KMS-11 (cell line): ENCODE results near the gene KLHL29.

Source experiments
- H2AFZ ChIP-seq: fragments of 200-600 bp; sonication (generic); 2 replicates; pipeline ENCODE4 v1.6.1; 2016; ENCODE audit warnings: antibody characterized with exemption, mixed run types, low read depth
- H3K27ac ChIP-seq: fragments of 200-600 bp; sonication (generic); 2 replicates; pipeline ENCODE4 v1.6.1; 2016; ENCODE audit warnings: mild to moderate bottlenecking, mixed run types
- H3K27me3 ChIP-seq: fragments of 200-600 bp; sonication (generic); 2 replicates; pipeline ENCODE4 v1.6.1; 2017; ENCODE audit warnings: mild to moderate bottlenecking, low read depth, mixed run types, moderate library complexity; ENCODE audit not compliant: insufficient read depth
- H3K36me3 ChIP-seq: fragments of 200-600 bp; sonication (generic); 2 replicates; pipeline ENCODE4 v1.6.1; 2017; ENCODE audit warnings: mild to moderate bottlenecking, mixed run types; ENCODE audit not compliant: insufficient read depth
- H3K4me1 ChIP-seq: fragments of 200-600 bp; sonication (generic); 2 replicates; pipeline ENCODE4 v1.6.1; 2016; ENCODE audit warnings: mild to moderate bottlenecking, low read depth, mixed run types; ENCODE audit not compliant: poor library complexity, severe bottlenecking
- H3K4me2 ChIP-seq: fragments of 200-600 bp; sonication (generic); 2 replicates; pipeline ENCODE4 v1.7.0; 2016; ENCODE audit warnings: mild to moderate bottlenecking, mixed run types
- H3K4me3 ChIP-seq: fragments of 200-600 bp; sonication (generic); IDR thresholded peaks from 2 replicates; pipeline ENCODE4 v1.6.1; 2017; ENCODE audit warnings: low read depth, low read length, mixed read lengths; ENCODE audit not compliant: insufficient read depth
- H3K79me2 ChIP-seq: fragments of 200-600 bp; sonication (generic); 2 replicates; pipeline ENCODE4 v1.6.1; 2016; ENCODE audit warnings: low read depth, mixed run types; ENCODE audit not compliant: insufficient read depth
- H3K9ac ChIP-seq: fragments of 200-600 bp; sonication (generic); 2 replicates; pipeline ENCODE4 v1.6.1; 2016; ENCODE audit warnings: mild to moderate bottlenecking, mixed run types
- H4K20me1 ChIP-seq: fragments of 200-600 bp; sonication (generic); 2 replicates; pipeline ENCODE4 v1.6.1; 2016; ENCODE audit warnings: mild to moderate bottlenecking, mixed run types; ENCODE audit not compliant: insufficient read depth
- TF ChIP-seq, protein P1 (sequence below): fragments of 200-600 bp; sonication (generic); conservative IDR thresholded peaks from 2 replicates; pipeline ENCODE4 v1.6.1; 2017; ENCODE audit warnings: low read depth, mild to moderate bottlenecking, antibody characterized with exemption, low read length, moderate library complexity, mixed read lengths

Gene KLHL29

DNA sequence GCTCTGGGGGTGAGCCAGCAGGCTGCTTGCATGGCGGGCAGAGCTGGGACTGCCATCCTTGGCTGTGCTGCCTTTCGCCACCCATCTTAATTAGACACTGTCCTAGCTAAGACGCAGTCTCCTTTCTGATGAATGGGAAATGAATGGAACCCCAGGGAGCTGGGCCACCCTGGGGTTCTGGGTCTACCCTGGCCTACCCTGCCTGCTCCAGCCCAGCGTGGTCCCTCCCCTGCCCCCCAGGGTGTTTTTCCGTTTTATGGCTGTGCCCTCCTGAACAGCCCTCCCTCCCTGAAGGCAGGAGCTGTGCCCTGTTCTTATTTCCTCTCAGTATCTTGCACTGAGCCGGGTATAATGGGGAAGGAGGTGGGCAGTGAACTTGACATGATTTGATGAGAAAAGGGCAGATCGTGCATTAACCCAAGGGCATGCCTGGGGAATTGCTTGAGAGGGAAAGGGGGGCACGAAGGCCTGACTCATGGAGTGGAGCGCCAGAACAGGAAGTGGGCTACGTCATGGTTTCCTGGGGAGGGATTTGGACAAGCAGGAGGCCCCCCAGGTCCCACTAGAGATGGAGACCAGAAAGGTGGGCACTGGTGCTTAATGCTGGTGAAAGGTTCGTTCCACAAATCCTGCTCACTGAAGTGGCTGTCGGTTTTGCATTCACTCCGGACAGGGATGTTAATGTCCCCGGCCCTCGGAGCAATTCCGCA lies 165.0 kb downstream of the KLHL29 start:
- Histone ChIP-seq H4K20me1 (no peaks in the 10 kb centered on the region), H3K4me2 (no peak overlapping the region), H3K36me3 (no peaks in the 10 kb centered on the region), H2AFZ (no peak overlapping the region), H3K4me1 (no peaks in the 10 kb centered on the region), H3K79me2 (no peaks in the 10 kb centered on the region), H3K27ac (no peak overlapping the region), H3K27me3 (no peaks in the 10 kb centered on the region), H3K4me3 (no peak overlapping the region), H3K9ac (no peak overlapping the region)
- TF ChIP-seq, protein P1, sequence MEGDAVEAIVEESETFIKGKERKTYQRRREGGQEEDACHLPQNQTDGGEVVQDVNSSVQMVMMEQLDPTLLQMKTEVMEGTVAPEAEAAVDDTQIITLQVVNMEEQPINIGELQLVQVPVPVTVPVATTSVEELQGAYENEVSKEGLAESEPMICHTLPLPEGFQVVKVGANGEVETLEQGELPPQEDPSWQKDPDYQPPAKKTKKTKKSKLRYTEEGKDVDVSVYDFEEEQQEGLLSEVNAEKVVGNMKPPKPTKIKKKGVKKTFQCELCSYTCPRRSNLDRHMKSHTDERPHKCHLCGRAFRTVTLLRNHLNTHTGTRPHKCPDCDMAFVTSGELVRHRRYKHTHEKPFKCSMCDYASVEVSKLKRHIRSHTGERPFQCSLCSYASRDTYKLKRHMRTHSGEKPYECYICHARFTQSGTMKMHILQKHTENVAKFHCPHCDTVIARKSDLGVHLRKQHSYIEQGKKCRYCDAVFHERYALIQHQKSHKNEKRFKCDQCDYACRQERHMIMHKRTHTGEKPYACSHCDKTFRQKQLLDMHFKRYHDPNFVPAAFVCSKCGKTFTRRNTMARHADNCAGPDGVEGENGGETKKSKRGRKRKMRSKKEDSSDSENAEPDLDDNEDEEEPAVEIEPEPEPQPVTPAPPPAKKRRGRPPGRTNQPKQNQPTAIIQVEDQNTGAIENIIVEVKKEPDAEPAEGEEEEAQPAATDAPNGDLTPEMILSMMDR, result no peak

DNA sequence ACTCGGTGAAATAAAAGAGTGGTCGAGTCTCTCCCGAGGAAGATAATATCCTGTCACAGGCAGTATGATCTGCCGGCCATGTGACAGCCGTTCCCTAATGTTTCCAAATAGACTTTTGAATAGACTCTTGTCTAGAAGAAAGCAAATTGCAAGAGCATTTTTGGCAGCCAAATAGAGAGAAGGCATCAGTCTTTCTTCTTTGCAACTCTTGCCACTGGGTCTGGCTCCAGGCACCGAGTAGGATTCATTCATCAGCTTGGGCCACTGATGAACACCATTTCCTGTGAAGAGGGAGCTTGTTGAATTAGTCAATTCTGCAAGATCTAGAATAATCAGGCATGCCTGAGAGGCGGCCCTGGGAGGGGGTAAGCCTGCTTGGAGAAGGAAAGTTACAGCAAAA lies 165.6 kb downstream of the KLHL29 start:
- Histone ChIP-seq H3K4me3 (no peak overlapping the region), H3K4me2 (no peak overlapping the region), H3K79me2 (no peaks in the 10 kb centered on the region), H3K4me1 (no peaks in the 10 kb centered on the region), H4K20me1 (no peaks in the 10 kb centered on the region), H3K9ac (no peak overlapping the region), H3K27me3 (no peaks in the 10 kb centered on the region), H2AFZ (no peak overlapping the region), H3K36me3 (no peaks in the 10 kb centered on the region), H3K27ac (no peak overlapping the region)
- TF ChIP-seq, protein P1, result no peak

DNA sequence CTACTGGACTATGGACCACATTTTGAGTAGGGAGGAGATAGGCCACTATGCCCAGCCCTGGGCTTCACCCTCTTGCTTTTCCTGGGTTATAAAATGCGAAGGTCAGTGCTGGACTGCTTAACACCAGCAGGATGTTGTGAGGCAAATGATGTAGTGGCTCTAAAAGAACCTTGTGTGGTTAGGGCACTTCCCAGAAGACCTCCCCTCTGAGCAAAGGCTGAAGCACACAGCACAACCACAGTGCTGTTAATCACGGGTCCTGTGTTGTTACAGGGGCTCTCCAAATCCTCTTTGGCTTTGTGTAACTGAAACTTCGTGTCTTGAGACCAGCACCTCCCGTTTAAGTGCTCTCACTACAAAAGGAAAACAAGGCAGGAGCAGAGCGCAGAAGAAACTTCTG lies 166.9 kb downstream of the KLHL29 start:
- Histone ChIP-seq H3K79me2 (no peaks in the 10 kb centered on the region), H3K9ac (no peak overlapping the region), H3K4me2 (no peak overlapping the region), H4K20me1 (no peaks in the 10 kb centered on the region), H3K27ac (no peak overlapping the region), H3K36me3 (no peaks in the 10 kb centered on the region), H3K4me3 (no peak overlapping the region), H3K4me1 (no peaks in the 10 kb centered on the region), H2AFZ (no peak overlapping the region), H3K27me3 (no peaks in the 10 kb centered on the region)
- TF ChIP-seq, protein P1, result no peak

DNA sequence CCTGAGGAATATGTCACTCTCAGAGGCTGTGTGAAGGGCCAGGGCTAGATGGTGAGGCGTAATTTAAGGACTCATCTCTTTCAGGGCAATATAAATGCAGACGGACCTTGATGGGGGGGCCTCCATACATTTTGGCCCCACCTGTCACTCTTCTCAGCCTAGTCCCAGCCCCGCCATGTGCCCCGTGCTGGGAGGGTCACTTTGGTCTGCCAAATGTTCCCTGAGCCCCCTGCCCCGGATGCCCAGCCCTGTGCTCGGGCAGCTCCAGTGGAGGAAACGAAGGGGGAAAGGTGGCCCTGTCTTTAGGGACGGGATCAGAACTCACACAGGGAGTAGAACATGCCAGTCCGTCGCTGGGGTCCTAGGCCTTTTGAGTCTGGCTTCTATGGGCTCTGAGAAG lies 168.6 kb downstream of the KLHL29 start:
- Histone ChIP-seq H3K27ac (no peak overlapping the region), H3K27me3 (no peaks in the 10 kb centered on the region)

More for the DNA sequence above, 168.6 kb downstream of the KLHL29 start:
- Histone ChIP-seq H3K9ac (no peak overlapping the region), H3K4me1 (no peaks in the 10 kb centered on the region), H4K20me1 (no peaks in the 10 kb centered on the region), H2AFZ (no peak overlapping the region), H3K79me2 (no peaks in the 10 kb centered on the region), H3K4me2 (no peak overlapping the region), H3K36me3 (no peaks in the 10 kb centered on the region), H3K4me3 (no peak overlapping the region)
- TF ChIP-seq, protein P1, result no peak
